Measurements from ENCODE around the gene KRTAP2-4.
"Not testable (repeated sequence)": the region's sequence is repeated elsewhere in the genome, so short reads cannot be mapped to it uniquely, and the experiment has no call there.

KRTAP2-4 gene

DNA sequence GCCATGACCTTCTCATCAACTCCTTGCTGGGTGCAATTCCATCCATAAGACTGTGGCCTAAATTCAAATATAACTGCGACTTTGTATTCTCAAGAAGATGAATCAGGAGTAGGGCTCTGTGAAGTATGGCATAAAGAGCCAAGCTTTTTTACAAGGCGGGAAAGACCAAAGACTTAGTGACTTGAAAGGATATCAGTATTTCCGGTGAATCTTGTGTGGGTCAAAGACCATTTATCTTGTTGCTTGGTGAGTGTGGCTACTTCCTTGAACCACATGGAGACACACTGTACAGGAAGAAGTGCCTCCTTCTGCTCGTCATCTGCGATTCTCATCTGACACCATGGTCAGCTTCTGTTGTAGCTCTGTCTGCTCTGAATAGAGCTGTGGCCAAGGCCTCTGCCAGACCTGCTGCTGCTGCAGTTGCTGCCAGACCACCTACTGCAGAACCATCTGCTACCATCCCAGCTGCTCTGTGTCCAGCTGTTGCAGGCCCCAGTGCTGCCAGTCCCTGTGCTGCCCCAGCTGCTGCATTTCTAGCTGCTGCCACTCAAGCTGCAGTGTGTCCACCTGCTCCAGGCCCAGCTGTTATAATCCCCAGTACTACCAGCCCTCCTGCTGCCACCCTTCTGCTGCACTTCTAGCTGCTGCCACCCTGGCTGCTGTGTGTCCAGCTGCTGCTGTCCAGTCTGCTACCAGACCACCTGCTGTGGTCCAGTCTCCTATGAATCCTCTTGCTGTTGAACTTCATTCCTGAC is 6.1 kb upstream of the KRTAP2-4 start:
- no peak for DNase-seq (ENCODE audit: low spot score)

DNA sequence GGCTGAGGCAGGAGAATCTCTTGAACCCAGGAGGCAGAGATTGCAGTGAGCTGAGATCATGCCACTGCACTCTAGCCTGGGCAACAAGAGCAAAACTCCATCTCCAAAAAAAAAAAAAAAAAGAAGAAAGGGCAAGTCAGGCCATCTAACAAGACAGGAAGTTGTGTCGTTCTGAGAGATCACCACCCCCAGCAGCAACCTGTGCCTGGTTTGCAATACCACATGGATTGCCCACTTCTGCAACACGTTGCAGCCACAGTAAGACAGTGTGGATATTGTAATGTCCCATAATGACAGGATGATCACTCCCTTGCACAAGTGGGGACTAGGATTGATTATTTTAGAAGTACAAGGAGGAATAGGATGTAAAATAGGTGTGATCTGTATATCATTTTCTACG is 3.4 kb upstream of the KRTAP2-4 start:
- no peak for DNase-seq (ENCODE audit: low spot score)

DNA sequence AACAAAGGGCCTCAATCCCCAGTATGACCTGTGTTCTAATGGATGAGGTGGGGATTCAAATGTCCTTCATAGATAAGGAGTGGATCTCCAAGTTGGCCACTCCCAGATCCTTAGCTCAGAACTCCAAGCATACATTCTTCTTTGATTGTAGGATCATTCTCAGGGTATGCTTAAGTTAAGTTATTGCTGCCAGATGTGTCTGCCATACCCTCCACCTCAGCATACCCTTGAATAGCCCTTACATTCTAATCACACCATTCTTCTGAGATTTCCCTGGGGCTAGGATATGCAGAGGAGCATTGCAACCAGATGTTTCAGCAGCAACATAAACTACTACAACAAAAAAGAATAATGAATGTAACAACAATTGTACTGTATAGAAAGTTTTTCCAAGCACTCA is 1.6 kb upstream of the KRTAP2-4 start:
- DNase-seq (ENCODE audit: low spot score): no peak

DNA sequence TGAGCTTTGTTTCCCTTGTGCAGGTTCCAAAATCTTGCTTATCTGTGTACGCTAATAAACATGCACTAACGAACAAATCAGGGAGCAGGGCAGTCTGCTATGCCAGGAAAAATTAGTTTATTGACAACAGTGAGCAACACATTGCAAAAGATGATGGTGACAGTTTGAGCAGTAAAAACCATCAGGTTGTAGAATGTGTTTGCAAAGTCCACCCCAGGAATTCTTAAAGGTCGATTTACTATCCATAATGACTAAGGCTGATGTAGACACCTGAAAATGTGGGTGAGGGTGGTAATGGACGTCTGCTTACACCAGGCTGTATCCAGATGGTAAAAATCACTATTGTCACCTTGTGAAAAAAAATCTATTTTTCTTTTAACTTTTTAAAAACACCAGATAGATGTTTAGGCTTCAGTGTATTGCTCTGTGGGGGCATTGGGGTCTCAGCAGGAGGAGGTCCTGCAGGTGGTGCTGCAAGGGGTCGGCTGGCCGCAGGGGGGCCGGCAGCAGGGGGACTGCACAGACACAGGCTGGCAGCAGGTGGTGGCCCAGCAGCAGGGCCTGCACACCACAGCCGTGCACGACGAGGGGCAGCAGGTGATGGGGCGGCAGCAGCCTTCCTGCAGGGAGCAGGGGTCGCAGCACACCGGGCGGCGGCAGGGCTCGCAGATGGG is 526 bp downstream of the KRTAP2-4 start:
- DNase-seq (ENCODE audit: low spot score): not testable (repeated sequence)

DNA sequence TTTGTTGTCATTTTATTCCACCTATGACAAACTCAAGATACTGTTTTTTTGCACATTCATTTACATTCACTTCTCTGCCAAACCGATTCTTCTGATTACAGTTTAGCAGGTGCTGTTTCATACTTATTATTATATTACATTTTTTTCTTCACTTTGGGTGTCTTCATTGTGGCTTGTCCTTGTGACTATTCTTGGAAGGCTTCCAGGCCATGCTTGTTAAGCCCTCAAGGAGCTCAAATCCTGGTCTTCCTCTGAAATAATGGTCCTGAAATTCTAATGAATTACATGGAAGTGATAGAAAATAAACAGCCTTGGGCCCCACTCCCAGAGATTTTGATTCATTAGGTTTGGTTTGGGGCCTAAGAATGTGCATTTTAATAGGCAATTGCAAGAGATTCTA is 1.4 kb downstream of the KRTAP2-4 start:
- no peak for DNase-seq (ENCODE audit: low spot score)

DNA sequence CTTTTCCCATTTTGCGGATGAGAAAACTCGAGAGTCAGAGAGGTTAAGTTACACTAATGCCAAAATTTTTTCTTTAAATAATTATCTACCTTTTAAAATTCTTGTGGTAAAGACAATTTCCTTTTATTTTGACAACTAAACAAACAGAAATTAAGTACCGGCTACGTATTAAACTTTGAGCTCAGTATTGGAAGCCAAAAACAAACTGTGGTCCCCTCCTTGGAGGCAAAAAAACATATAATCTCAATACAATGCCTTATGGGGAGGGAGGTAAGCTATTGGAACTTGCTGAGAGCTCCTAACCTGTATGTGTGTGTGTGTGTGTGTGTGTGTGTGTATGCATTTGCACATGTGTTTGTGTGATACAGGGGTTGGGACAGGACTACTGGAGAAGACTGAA is 2.2 kb downstream of the KRTAP2-4 start:
- no peak for DNase-seq (ENCODE audit: low spot score)

DNA sequence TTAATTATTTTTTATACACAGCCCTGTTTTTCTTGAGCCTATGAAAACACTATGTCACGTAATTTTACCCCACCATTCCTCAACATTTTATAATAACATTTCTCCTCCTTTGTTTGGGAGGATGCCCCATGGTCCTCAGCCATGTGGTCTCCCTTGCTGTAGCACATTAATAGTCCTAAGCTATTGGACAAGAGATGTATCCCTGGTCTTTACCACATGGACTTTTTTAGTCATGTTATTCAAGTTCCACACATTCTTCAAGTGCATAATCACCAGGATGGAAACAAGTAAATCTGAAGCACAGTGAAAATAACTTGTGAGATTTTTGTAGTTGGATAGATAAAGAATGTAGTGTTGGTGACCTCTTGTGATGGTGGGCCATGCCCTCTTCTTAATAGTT is 3.7 kb downstream of the KRTAP2-4 start:
- DNase-seq (ENCODE audit: low spot score): no peak

DNA sequence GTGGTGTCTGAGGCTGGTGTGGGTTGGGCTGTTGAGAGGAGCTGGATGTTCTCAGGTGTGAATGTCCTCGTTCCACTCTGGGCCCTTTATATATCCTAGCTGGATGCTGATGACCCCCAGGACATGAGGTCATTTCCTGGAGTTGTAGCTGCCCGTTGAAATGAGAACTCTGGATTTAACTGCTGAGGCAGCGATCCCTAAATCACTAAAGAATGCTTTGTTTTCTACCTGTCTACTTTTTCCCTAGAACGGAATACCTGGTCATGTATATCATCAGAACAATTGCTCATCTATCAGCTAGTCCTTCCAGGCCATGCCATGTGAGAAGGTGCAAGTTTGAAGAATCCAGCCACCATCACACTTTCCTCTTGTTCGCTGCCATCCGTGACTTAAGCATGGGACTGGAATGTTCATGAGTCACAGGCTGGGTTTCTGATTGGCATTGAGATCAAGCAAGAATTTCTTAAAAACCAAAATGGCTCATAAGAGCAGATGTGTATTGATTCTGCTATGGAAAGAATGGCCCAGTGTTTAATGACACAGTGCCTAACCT is 5.6 kb downstream of the KRTAP2-4 start, which contains the start of gene KRTAP2-3:
KRTAP2-3 (minus strand) TSS at position 63 of the 553 bp plus-strand sequence. CDS start 64 bp downstream, outside the sequence.
- no peak for DNase-seq (ENCODE audit: low spot score)

DNA sequence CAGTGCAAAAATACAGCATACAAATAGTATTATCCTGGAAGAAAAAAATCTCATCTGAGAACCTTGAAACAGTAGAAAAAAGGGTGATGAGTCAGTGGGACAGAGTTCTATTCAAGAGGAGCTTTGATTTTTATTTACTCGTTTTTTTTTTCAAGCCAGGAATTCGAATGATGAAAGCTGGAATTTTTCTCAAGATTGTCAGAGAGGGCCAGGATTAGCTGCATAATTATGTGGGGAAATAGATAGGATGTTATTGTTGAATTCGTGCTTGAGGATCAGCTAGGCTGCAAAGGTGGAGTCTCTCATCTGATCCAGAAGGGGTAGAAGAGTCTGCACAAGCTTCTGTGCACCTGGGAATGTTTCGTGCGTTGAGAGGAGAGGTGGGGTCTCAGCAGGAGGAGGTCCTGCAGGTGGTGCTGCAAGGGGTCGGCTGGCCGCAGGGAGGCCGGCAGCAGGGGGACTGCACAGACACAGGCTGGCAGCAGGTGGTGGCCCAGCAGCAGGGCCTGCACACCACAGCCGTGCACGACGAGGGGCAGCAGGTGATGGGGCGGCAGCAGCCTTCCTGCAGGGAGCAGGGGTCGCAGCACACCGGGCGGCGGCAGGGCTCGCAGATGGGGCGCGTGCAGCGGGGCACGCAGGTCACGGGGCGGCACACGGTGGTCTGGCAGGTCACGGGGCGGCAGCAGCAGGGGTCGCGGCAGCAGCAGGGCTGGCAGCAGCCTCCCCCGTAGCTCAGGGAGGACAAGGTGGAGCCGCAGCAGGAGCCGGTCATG is 6.2 kb downstream of the KRTAP2-4 start:
- not testable (repeated sequence) for DNase-seq (ENCODE audit: low spot score)

DNA sequence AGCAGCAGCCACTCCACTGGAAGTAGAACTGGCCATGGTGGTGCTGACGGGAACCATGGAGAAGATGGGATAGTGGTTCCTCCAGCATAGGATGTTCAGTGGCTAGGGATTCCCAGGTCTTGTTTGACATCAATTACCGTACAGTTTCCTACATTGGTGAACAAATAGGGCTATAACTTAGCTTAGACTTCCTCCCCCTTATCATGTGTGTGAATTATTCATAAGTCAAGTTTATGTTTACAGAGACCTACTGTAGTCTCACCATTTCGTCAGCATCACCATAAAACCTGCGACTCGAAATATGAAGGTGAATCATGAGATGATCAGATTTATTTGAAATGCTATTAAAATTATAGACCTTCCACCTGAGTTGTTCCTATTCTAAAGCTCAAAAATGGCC is 6.9 kb downstream of the KRTAP2-4 start:
- DNase-seq (ENCODE audit: low spot score): no peak

DNA sequence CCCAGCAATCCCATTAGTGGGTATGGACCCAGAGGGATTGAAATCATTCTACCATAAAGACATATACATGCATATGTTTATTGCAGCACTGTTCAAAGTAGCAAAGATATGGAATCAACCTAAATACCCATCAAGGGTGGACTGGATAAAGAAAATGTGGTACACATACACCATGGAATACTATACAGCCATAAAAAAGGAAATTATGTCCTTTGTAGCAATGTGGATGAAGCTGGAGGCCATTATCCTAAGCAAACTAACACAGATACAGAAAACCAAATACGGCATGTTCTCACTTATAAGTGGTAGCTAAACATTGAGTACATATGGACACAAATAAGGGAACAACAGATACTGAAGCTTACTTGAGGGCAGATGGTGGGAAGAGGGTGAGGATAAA is 8.1 kb downstream of the KRTAP2-4 start:
- no peak for DNase-seq (ENCODE audit: low spot score)

DNA sequence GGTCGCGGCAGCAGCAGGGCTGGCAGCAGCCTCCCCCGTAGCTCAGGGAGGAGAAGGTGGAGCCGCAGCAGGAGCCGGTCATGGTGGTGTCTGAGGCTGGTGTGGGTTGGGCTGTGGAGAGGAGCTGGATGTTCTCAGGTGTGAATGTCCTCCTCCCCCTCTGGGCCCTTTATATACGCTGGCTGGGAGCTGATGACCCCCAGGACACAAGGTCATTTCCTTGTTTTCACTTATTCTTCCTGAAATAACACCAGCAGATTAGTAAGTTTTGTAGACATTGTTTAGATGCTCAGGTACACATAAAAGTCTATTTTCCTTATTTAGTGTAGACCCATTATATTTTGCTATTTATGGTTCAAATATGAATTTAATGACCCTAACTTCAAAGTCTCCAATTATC is 10.5 kb downstream of the KRTAP2-4 start, which contains the start of gene KRTAP2-2:
KRTAP2-2 (minus strand) TSS at position 101 of the 400 bp plus-strand sequence; CDS start at position 82, 19 bp downstream.
- not testable (repeated sequence) for DNase-seq (ENCODE audit: low spot score)

DNA sequence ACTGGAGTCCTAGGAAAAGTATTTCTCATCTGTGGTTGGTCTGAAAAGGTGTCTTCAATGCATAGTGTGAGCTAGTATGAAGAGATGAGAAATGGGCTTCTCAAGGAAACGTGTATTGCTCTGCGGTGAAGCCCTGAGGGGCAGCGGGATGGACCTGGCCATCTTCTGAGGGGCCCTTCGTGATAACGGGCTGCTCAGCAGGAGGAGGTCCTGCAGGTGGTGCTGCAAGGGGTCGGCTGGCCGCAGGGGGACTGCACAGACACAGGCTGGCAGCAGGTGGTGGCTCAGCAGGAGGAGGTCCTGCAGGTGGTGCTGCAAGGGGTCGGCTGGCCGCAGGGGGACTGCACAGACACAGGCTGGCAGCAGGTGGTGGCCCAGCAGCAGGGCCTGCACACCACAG is 11.1 kb downstream of the KRTAP2-4 start:
- not testable (repeated sequence) for DNase-seq (ENCODE audit: low spot score)

DNA sequence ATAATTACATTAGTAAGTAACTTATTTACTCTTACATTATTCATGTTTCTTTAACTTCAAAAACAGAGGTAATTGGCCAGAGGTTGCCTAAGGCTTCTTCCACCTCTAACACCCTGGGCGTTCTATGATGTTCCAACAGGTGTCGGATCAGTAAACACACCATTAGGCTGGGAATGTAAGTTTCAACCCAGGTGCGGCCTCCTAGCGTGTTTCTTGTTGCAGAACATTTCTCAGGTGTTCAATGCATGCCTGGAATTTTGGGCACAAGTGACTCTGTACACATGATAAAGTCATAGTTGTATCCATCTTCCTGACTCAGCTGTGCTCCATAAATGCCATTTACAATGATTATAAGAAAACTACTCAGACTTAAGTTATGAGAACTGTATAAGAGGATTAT is 11.7 kb downstream of the KRTAP2-4 start:
- no peak for DNase-seq (ENCODE audit: low spot score)

DNA sequence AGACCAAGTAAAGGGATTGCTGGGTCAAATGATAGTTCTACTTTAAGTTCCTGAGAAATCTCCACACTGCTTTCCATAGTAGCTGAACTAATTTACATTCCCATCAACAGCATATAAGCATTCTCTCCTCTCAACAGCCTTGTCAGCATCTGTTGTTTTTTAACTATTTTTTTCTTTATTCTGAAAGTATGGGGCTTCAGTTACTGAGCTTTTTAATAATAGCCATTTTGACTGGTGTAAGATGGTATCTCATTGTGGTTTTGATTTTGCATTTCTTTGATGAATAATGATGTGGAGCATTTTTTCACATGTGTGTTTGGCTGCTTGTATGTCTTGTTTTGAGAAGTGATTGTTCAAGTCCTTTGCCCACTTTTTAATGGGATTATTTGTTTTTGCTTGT is 13.1 kb downstream of the KRTAP2-4 start:
- DNase-seq (ENCODE audit: low spot score): no peak

DNA sequence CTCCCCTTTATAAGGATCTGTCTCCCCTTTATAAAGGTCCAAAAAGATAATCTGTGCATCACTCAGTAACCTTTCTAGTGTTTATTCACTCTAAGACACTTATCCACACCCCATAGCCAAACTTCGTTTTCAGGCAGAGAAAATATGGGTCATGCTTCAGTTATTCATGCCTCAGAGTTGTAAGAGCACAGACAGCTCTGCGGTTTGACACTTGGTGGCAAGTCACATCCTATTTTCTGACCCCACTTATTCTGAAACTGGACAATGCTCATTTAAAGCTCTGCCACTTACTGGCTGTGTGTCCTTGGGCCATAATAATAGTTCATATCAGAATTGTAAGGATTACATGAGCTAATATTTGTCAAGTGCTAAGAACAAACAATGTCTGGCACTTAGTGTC is 16.6 kb downstream of the KRTAP2-4 start:
- DNase-seq (ENCODE audit: low spot score): no peak

DNA sequence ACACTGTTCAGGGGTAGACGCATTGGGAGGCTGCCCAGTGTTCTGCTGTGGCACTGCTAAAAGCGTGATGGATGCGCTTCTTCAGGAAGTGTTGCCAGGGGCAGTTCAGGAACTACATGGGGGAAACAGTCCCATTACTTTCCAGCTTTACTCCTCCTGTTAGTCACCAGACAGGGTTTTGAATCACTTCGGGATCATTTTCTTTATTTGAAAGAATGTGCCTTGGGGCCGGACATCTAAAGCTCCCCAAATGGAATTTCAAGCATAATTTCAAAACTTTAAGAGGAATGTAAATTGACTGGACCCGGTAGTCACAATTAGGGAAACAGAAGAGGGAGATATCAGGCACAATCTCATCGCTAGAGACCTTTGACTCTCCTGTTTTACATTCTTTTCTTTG is 17.2 kb downstream of the KRTAP2-4 start:
- no peak for DNase-seq (ENCODE audit: low spot score)

DNA sequence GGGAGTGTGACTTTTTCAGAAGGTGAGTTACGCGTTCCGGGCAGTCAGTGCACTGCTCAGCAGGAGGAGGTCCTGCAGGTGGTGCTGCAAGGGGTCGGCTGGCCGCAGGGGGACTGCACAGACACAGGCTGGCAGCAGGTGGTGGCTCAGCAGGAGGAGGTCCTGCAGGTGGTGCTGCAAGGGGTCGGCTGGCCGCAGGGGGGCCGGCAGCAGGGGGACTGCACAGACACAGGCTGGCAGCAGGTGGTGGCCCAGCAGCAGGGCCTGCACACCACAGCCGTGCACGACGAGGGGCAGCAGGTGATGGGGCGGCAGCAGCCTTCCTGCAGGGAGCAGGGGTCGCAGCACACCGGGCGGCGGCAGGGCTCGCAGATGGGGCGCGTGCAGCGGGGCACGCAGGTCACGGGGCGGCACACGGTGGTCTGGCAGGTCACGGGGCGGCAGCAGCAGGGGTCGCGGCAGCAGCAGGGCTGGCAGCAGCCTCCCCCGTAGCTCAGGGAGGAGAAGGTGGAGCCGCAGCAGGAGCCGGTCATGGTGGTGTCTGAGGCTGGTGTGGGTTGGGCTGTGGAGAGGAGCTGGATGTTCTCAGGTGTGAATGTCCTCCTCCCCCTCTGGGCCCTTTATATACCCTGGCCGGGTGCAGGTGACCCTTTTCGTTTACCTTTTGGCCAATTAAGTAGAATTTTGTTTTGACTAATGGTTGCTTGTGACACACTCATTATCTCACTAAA is 18.8 kb downstream of the KRTAP2-4 start, which contains the start of gene KRTAP2-1:
KRTAP2-1 (minus strand) TSS at position 582 of the 731 bp plus-strand sequence; CDS start at position 533, 49 bp downstream.
- not testable (repeated sequence) for DNase-seq (ENCODE audit: low spot score)

DNA sequence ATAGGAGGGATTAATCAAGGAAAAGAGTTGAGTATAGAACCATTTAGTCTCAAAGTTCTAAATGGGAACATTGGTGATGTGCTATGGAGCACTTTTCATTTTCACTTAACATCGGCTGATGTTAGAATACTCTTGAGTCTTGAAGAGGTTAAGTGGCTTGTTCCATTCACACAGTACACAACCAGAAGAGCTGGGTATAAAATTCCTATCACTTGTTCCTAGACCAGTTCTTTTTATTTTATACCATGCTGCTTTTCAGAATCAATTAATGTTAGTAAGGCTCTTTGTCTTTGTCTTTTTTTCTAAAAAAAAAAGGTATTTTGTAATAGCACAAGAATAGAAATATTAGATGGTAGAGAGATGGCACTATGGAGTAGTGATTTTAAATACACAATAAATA is 22.7 kb downstream of the KRTAP2-4 start:
- no peak for DNase-seq (ENCODE audit: low spot score)

DNA sequence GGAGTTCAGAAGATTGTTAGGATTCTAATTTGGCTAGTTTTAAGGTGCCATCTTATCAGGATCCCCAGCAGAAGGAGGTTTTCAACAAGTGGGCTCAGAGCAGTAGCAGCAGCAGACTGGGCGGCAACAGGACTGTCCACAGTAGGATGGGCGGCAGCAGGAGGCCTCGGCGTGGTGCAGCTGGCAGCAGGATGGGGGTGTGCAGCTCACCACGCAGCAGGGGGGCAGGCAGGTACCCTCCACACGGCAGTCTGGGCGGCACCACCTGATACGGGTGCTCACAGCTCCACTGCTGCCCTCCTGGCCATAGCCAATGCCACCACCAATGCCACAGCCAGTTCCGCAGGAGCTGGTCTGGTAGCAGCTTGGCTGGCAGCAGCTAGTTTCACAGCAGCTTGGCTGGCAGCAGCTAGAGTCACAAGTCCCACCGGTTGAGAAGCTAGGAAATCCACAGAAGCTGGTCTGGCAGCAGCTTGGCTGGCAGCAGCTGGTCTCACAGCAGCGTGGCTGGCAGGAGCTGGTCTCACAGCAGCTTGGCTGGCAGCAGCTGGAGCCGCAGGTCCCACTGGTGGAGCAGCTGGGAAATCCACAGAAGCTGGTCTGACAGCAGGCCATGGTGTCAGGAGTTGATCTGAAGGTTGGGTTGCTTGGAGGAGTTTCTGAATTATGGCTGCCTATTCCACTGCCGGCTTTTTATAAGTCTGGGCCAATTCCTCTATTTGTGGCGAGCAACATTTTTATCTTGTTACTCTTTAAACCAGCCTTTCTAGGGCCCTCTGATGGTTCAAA is 24.7 kb downstream of the KRTAP2-4 start, which contains the start of gene KRTAP1-1:
KRTAP1-1 (minus strand) TSS at position 668 of the 789 bp plus-strand sequence; CDS start at position 615, 53 bp downstream.
- DNase-seq (ENCODE audit: low spot score): not testable (repeated sequence)

Measured in SK-N-DZ (cell line).